ENCODE data around the gene PDCD2L.
A peak's percentile ranks its signal among the peaks of the same experiment; 100 is the strongest.
"Not testable (repeated sequence)": the region's sequence is repeated elsewhere in the genome, so short reads cannot be mapped to it uniquely, and the experiment has no call there.

PDCD2L gene

DNA sequence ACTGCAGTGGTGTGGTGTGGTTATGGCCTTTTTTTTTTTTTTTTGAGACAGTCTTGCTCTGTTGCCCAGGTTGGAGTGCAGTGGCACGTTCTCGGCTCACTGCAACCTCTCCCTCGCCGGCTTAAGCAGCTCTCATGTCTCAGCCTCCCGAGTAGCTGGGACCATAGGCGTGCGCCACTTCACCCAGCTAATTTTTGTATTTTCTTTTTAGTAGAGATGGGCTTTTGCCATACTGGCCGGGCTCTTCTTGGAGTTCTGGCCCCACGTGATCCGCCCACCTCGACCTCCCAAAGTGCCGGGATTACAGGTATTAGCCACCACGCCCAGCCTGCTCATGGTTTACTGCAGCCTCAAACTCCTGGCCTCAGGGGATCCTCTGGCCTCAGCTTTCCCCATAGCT is 7.0 kb downstream of the PDCD2L start:
- no peak for DNase-seq (ENCODE audit: low read depth in 2 of 2)

DNA sequence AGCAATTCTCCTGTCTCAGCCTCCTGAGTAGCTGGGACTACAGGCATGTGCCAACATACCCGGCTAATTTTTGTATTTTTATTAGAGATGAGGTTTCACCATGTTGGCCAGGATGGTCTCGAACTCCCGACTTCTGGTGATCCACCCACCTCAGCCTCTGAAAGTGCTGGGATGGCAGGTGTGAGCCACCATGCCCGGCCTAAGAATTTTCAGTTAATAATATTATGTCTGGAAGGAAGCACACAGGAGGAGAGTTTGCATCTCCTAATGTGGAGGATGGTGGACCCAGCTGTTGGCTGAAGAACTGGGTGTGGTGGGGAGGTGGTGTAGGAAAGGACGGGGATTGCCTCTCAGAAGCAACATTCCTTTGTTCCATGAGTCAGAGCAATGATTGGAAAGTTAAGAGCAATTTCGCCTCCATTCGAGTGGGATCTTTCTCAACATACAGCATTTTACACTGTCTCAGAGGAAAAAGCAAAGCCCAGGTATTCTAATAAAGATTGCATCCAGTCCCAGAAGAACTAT is 11.9 kb downstream of the PDCD2L start:
- no peak for DNase-seq (ENCODE audit: low read depth in 2 of 2)

DNA sequence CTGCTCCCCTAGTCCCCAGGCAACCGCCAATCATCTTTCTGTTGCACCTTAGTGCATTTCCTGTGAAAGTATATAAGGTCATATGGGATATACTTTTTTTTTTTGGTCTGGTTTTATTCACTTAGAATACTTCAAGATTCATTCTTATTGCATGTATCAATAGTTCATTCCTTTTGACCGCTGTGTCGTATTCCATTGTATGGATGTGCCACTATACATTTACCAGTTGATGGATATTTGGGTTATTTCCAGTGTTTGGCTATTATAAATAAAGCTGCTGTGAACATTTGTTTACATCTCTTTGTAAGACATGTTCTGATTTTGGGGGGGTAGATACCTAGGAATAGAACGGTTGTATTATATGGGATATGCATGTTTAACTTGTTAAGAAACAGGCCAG is 14.1 kb downstream of the PDCD2L start:
- no peak for DNase-seq (ENCODE audit: low read depth in 2 of 2)

DNA sequence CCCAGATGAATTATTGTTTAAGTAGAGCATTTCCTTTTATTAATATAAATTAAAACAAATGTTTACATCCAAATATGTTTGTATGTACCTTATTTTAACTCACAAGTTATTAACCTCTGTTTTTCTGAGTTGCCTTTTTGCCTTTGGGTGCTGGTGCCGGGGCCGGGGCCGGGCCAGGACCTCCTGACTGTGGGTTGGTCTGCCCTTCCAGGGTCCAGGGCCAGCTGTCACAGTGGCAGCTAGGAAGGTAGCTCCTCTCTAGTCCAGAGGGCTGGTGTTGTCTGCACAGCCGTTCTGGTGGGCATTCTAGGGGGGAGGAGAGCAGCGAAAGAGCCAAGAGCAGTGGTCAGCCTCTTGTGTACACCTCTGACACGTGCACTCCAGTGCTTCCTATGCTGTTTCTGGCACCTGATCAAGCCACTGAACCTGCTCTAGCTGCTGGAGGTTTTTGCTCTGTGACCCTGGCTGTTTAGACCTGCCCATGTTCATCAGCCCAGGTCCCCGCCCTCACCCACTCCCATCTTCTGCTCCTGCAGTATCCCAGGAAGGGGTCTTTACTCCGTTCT is 22.0 kb downstream of the PDCD2L start:
- no peak for DNase-seq (ENCODE audit: low read depth in 2 of 2)

DNA sequence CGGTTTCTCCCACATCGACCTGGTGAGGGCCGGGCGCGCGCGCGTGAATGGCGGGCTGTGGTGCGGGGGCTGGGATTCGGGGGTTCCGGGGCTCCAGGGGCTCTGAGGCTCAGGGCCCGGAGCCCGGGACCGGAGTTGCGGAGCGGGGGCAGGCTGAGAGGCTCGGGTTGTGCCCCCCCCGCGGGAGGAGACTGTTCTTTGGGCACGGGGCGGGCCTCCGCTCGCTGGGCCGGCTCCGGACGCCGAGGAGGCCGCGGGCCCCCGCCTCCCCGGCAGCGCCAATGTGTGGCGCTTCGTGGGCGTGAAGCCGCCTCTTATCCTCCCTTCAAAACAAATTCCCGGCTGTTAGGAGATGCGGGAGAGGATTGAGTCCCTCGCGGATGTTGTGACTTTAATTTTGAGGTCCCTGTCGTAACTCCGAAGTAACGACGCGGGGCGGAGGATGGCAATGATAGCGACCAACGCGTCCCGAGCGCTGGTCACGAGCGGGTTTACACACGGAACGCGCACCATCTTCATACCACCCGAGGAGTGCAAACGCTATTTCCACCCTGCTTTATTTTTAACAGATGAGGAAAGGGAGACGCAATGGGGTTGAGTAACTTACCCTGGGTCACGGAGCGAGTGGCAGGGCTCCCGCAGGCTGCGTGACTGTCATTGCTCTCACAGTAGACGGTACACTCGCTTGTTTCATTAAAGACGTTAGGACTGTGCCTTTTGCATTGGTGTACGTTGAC is 24.5 kb downstream of the PDCD2L start:
- DNase-seq (ENCODE audit: low read depth in 2 of 2), result peak in 1 of 2 donors; percentile 17

DNA sequence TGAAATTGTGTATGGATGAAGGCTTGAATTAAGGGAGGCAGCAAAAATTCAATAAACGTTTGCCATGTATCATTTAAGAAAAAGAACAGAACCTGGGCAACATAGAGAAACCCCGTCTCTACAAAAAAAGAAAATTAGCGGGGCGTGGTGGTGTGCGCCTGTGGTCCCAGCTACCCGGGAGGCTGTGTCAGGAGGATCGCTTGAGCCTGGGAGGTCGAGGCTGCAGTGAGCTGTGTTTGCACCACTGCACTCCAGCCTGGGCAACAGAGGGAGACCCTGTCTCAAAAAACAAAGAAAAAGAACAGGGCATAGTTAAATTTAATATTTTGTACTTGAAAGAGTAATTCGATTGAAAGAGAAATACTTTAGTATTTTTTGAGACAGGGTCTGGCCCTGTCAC is 25.4 kb downstream of the PDCD2L start:
- no peak for DNase-seq (ENCODE audit: low read depth in 2 of 2)

DNA sequence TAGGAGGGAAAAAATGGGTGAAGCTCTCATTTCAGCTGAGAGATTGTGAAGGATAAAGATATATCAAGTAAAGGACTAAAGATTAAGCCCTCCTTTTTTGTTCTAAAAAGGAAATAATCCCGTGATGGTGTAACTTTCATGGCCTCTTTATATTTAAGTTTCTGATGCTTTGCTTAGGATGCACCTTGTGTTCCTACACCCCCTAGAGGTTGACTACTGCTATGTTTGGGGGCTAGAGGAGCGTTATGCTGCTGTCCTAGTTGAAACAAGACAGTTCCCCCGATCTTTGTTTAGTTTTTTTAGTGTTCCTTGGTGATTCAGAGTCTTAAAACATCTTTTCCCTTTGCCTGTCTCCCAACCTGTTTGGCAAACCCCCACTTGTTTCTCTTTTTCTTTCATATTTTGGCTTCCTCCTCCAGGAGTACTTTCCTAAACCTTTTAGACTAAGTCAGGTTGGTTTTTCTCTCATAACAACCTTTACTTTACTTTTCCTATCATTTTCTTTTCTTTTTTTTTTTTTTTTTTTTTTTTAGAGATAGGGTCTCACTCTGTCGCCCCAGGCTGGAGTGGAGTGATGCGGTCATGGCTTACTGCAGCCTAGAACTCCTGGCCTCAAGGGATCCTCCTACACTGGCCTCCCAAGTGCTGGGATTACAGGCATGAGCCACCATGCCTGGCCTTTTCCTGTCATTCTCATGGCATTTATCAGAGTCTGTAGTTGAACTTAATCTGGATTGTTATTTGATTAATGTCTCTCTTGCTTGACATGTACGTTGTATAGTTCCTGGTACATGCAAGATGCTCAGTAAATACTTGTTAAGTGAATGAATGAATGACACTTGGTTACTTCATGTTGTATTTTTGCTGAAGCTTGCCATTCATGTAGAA is 26.8 kb downstream of the PDCD2L start:
- DNase-seq (ENCODE audit: low read depth in 2 of 2), result peak in 1 of 2 donors; percentile 10

DNA sequence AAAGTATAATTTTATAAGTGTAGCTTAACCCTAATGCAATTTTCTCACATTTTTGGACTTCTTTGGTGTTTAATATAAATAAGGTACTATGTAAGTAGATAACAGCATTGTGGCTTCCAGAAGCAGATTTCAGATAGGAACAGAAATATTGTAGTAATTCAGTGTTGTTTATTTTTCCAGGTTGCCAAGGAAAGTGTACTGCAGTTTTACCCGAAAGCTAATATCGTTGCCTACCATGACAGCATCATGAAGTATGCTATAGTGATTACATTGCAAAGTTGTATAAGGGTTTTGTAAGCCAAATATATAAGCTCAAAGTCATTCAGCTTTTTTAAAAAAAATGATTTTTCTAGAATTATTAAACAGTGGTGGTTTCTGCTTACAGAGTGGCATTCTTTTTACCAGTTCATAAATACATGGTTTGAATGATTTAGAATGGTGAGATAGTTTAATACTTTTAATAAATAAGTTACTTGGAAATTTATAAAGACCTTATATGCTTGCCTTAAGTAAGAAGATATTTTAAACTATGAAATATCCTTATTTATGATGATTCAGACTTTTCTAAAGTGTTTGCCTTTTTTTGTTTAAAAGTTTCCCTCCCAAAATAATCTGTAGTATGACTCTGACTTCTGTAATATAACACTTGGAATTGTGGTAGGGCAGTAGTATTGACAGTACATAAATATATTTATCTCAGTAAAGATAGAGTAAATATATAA is 27.6 kb downstream of the PDCD2L start:
- DNase-seq (ENCODE audit: low read depth in 2 of 2), result no peak

DNA sequence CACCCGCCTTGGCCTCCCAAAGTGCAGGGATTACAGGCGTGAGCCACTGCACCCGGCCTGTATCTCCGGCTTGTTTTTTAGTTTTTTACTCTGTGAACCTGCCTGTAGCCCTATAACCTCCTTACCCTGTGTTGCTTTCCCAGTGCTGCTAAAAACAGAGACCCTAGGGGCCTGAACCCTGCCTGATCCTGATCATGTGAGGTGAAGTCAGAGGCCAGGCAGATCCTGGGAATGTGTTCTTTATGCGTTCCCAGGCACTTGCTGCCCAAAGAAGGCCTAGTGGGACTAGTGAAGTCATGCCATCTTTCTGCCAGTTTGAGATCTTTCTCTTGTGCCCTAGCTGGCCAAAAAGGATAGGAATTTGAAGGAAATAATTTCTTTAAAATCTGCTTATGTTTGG is 28.6 kb downstream of the PDCD2L start:
- DNase-seq (ENCODE audit: low read depth in 2 of 2), result no peak

DNA sequence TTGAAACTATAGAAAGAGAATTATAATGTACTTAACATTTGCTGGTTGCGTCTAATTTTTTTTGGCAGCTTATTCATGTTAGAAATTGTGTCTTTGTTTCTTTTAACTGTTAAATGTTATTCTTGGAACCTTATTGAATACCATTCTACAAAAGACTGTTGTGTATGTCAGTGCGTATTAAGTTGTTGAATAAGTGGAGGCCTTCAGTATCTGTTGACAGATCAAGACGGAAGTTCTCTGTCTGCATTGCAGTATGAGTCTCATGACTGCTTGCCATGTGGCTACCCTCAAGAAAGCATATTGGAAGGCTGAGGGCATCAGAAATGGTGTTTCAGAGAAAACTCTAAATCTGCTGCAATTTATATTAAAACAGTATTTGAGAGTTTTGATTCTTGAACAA is 32.5 kb downstream of the PDCD2L start:
- DNase-seq (ENCODE audit: low read depth in 2 of 2), result no peak

DNA sequence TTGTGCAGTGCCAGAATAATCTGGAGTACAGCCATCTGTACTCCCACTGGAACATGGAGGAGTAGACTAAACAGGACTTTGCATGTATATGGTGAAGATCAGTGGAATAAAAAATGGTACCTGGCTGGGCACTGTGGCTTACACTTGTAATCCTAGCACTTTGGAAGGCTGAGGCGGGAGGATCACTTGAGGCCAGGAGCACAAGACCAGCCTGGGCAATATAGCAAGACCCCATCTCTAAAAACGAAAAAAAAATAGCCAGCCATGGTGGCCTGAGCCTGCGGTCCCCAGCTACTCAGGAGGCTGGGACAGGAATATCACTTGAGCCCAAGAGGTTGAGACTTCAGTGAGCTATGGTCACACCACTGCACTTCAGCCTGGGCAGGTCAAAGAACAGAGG is 44.0 kb downstream of the PDCD2L start:
- DNase-seq (ENCODE audit: low read depth in 2 of 2), result no peak

DNA sequence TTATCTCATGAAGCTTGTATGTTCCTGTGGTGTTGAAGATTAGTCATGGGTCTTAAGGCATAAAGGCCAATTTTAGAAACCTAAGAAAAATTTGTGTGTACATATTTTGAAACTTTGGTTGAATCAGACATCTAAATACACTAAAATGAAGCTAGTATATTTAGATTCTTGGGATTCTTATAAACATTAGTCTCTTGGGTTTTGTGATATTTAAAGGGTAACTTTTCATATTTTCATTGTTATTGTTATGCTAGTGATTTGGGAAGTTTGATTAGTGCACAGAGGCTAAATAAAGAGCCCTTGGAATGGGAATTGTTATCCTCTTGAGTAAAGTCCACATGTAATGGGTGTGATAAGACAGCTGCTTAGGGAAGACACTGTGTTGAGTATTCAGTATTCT is 48.5 kb downstream of the PDCD2L start:
- DNase-seq (ENCODE audit: low read depth in 2 of 2), result no peak

DNA sequence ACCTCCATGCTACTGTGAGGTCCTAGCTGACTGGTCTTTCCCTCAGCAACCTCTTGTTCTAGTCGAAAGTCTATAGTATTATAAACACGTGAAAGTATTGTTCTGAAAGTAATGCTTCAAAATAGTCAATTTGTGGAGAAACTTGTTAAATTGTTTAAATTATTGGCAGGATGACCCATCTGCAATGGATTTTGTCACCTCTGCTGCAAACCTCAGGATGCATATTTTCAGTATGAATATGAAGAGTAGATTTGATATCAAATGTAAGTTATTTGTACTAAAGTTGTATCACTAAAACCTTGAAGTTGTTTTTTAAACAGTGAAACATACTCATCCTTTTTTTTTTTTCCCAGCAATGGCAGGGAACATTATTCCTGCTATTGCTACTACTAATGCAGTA is 49.9 kb downstream of the PDCD2L start:
- no peak for DNase-seq (ENCODE audit: low read depth in 2 of 2)

DNA sequence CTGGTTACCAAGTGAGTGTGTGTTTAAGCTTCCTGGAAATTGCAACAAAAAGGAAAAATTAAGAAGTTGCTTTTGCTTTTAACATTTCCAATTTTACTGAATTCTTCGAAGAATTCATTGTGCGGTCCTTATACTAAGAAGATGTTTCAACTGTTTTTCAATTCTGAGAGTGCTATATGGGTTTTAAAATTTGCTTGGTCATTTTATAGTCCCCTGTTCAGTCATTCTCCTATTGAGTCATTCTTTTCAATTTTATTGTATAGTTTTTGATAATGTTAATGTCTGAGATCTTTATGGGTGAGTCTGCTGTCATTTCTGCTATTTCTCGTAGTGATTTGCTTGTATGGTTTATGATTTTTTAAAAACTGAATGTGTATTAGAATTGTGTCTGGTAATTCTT is 50.5 kb downstream of the PDCD2L start:
- no peak for DNase-seq (ENCODE audit: low read depth in 2 of 2)

DNA sequence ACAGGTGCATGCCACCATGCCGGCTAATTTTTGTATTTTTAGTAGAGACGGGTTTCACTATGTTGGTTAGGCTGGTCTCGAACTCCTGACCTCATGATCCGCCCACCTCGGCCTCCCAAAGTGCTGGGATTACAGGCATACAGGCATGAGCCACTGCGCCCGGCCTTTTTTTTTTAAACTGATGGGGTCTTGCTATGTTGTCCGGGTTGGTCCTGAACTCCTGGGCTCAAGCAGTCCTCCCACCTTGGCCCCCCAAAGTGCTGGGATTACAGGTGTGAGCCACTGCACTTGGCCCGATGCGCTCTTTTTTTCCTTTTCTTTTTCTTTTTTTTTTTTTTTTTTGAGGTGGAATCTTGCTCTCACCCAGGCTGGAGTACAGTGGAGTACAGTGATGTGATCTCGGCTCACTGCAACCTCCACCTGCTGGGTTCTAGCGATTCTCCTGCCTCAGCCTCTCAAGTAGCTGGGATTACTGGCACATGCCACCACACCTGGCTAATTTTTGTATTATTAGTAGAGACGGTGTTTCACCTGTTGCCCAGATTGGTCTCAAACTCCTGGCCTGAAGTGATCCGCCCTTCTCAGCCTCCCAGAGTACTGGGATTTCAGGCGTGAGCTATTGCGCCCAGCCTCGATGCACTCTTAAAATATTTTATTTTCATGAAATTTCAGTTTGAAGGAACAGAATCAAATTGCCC is 51.7 kb downstream of the PDCD2L start:
- not testable (repeated sequence) for DNase-seq (ENCODE audit: low read depth in 2 of 2)

DNA sequence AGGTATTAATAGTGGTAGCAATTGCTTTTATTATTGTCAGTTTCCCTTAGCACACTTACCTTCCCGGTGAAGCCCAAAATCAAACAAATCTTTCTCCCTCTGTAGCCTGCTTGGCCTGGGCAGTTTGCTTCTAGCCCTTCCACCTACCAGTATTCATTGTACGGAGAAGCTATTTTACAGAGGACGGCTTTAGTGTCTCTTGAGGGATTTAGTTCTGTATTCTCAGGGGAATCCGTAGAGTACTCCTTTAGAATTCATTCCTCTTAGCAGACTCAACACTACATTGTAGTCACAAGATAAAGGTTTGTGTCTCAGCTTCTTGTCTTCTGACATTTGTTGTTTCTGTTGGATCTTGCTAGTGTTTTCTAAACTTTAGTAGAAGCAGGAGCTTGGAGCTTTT is 53.2 kb downstream of the PDCD2L start:
- no peak for DNase-seq (ENCODE audit: low read depth in 2 of 2)

DNA sequence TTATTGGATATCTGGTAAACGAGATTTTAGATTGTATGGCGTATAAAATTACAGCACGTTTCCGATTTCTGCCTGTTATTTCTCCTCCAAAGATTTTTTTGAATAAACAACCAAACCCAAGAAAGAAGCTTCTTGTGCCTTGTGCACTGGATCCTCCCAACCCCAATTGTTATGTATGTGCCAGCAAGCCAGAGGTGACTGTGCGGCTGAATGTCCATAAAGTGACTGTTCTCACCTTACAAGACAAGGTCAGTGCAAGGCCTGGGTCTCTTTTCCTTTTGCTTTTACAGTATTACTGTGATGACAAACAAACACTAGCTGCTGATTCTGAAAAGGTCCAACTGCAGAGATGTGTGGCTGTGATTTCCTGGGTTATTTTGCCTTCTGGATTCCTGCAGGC is 54.5 kb downstream of the PDCD2L start:
- DNase-seq (ENCODE audit: low read depth in 2 of 2), result no peak

DNA sequence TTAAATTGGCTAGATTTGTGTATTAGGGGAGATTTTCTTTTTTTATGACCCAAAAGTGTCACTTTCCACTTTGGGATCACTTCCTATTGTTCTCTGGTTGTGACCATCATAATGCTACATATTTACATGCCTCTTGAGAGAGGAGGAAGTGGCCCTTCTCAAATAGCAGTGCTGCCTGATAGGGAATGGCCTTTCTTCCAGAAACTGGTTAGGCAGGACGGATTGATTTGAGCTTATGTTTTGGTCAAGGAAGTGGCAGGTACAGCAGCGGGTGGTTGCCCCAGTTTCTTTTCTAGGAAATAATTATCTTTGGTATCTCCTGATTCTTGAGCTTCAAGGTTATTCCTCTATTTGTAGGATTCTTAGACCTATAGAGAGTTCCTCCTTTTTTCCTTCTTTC is 55.4 kb downstream of the PDCD2L start:
- DNase-seq (ENCODE audit: low read depth in 2 of 2), result no peak

DNA sequence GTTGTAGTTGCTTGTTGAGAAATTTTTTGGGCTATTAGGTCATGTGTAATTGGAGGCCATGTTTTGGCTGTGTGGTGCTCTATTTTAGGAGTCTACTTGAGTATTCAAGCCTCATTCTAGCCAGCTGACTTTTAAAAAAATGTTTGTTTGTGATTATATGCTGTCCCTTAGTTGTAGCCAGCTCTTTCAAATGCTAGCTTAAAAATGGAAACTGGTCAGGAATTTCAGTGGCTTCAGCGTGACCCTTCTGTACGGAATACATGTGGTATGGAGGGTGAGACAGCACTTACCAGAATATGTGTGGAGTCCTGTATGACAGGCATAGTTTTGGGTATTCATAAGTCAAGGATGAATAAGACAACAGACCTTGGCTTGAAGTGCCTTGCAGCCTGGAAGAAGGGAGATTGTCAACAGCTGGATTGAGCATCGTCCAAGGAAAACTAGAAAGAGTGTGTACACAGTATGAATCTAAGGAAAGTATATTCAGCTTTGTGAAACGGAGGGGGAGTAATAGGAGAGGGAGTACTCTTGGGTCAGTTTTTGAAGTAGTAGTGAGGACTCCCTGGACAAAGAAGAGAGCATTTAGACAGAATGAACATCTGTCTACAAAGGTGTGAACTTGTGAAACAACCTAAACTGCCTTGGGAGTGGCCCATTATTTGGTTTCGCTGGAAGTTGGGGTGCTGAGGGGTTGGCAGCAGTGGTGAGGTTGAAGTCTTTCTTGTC is 57.3 kb downstream of the PDCD2L start:
- no peak for DNase-seq (ENCODE audit: low read depth in 2 of 2)

DNA sequence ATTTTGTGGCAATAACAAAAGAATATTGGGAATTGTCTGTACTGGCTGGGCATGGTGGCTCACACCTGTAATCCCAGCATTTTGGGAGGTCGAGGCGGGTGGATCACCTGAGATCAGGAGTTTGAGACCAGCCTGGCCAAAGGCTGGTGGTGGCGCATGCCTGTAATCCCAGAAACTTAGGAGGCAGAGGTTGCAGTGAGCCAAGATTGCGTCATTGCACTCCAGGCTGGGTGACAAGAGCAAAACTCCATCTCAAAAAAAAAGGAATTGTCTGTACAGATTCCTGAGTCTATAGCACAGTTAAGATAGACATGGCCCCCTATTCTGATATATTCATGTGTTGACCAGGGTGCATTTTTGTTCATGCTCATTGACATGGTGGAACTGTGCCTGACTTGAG is 60.6 kb downstream of the PDCD2L start:
- not testable (repeated sequence) for DNase-seq (ENCODE audit: low read depth in 2 of 2)

DNA sequence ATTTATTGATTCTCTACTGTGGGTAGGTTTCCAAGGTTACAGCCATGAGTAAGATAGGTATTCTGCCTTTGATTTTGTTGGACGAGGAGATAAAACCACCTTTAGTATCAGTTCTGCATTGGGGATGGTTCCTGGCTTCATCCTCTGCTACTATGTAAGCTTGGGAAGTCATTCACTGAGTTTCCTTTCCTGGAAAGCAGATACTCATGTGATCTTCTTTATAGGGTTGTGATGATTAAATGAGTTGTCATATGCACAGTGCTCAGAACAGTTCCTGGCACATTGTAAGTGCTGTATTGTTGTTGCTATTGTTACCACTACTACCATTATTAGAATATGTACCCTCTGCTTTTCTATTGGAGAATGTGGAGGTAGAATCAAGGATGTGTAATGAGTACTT is 64.2 kb downstream of the PDCD2L start:
- no peak for DNase-seq (ENCODE audit: low read depth in 2 of 2)
